Ovary (tissue), 10 donors: ENCODE measurements around the gene FUBP3. TPM values are rescaled to one million over a fixed set of nuclear protein-coding genes. Genes with fewer than 3 reads are reported as not detected.

Experiments
- DNase-seq, 5 donors: peaks; one replicate each; pipeline ENCODE4 v3.0.0-alpha.2; 2019 to 2020
- H3K27ac ChIP-seq, 2 donors: fragments of 200-600 bp; one replicate each; pipeline versions ENCODE4 v1.5.1 to v1.8.0; 2019 to 2022
- H3K27me3 ChIP-seq: fragments of 200-600 bp; one replicate; pipeline ENCODE4 v1.8.0; 2022
- H3K36me3 ChIP-seq: fragments of 200-600 bp; sonication (generic); one replicate; pipeline ENCODE4 v1.5.1; 2019
- H3K4me1 ChIP-seq: one replicate; pipeline ENCODE4 v1.8.1; 2013; ENCODE audit warnings: mild to moderate bottlenecking, moderate library complexity; ENCODE audit not compliant: insufficient read depth
- H3K4me3 ChIP-seq: fragments of 200-600 bp; sonication (generic); one replicate; pipeline ENCODE4 v1.5.1; 2017
- H3K9me3 ChIP-seq, 2 donors: fragments of 200-600 bp in 1 of 2; sonication (generic) in 1 of 2; one replicate each; pipeline versions ENCODE4 v1.5.1 to v1.8.1; 2013 to 2019; ENCODE audit warnings: mild to moderate bottlenecking in 1 of 2, moderate library complexity in 1 of 2
- EP300 ChIP-seq: sonication (generic); formaldehyde crosslinking; IDR thresholded peaks from one replicate; pipeline ENCODE4 v1.6.1; 2017; ENCODE audit warnings: antibody characterized with exemption
- POLR2A ChIP-seq: fragments of 450-650 bp; IDR thresholded peaks from one replicate; pipeline ENCODE4 v1.6.1; 2017; ENCODE audit warnings: antibody characterized with exemption, mild to moderate bottlenecking, moderate library complexity
- WGBS, 3 donors: extraction: QIAGEN DNeasy Blood & Tissue Kit in 1 of 3; methylation state at CpG; one replicate each; pipeline versions ENCODE4 v1.1.5 to v1.1.7; 2013 to 2017; 5-methylcytosine and 5-hydroxymethylcytosine counted together
- intact Hi-C, 4 donors: fragments of 100-400 bp; cut with DNase I; formaldehyde crosslinking; loops; one replicate each; pipeline versions ENCODE4 v1.11.0 to v1.15.1; 2022 to 2023
- long read RNA-seq, 3 donors: library from polyadenylated mRNA in 2 of 3; unstranded in 2 of 3; transcript quantifications; one replicate each; pipeline ENCODE4 v2.0.0 and lab custom pipeline, GENCODE V29; 2021 to 2026
- polyA plus RNA-seq, 2 donors: library from polyadenylated mRNA; stranded (reverse); fragments of 200-250 nt in 1 of 2; fragments of 350-450 nt in 1 of 2; fragmentation: Illumina TruSeq in 1 of 2; extraction: RNeasy Lipid Tissue Mini Kit (QIAGEN cat#74804) in 1 of 2; gene quantifications; one replicate each; pipeline ENCODE4 v1.2.3, GENCODE V29; 2013 to 2014
- total RNA-seq, 7 donors: library from RNA; depleted of rRNA in 2 of 7; stranded (reverse); fragments of >200 nt in 2 of 7; fragmentation: NEBNext Ultra II Directional in 3 of 7; extraction: Animal tissue kit (Norgen Biotek cat#: 25700) in 3 of 7; gene quantifications; one replicate each; pipeline versions ENCODE4 v1.1.0 to v1.2.4, GENCODE V29; 2016 to 2023
- TF ChIP-seq, protein P1 (sequence below), 3 donors: fragments of 450-650 bp in 2 of 3; fragments of 200-600 bp in 1 of 3; IDR thresholded peaks; one replicate each; pipeline versions ENCODE4 v1.5.1 to v1.8.0; 2016 to 2022; ENCODE audit warnings: antibody characterized with exemption in 3 of 3, mild to moderate bottlenecking in 1 of 3
- donor health status: DM: no; HTN: no; CAD: no; lungs with moderate emphysema.
- donor health status: DM: no; HTN: no; CAD: no.
- donor health status: Bipolar disorder and iron deficiency.
- donor health status: DM: yes; HTN: yes; CAD: no.
- donor health status: DM: no; HTN: no; CAD: no.
- donor health status: DM: yes; HTN: yes; CAD: no.

Gene FUBP3
- 10 to 100 TPM; 15.5 to 54.3 (median 48.2) TPM for total RNA-seq
- 10 to 100 TPM; 37.0 to 39.0 TPM for polyA plus RNA-seq
- long read RNA-seq, donor 1, partial matches to known transcripts: 6 of 20 reads
- long read RNA-seq, donor 1, other reads (novel, unspliced or antisense): 7 of 20 reads
- long read RNA-seq, donor 2, transcript FUBP3-203 (2 exons, 2,228 nt): major isoform, 10 of 12 reads
- long read RNA-seq, donor 2, partial matches to known transcripts: 0 of 12 reads
- long read RNA-seq, donor 2, other reads (novel, unspliced or antisense): 0 of 12 reads
- long read RNA-seq, donor 3, transcript FUBP3-201 (19 exons, 3,124 nt): major isoform, 60 of 134 reads
- long read RNA-seq, donor 3, partial matches to known transcripts: 16 of 134 reads
- long read RNA-seq, donor 3, other reads (novel, unspliced or antisense): 57 of 134 reads

DNA sequence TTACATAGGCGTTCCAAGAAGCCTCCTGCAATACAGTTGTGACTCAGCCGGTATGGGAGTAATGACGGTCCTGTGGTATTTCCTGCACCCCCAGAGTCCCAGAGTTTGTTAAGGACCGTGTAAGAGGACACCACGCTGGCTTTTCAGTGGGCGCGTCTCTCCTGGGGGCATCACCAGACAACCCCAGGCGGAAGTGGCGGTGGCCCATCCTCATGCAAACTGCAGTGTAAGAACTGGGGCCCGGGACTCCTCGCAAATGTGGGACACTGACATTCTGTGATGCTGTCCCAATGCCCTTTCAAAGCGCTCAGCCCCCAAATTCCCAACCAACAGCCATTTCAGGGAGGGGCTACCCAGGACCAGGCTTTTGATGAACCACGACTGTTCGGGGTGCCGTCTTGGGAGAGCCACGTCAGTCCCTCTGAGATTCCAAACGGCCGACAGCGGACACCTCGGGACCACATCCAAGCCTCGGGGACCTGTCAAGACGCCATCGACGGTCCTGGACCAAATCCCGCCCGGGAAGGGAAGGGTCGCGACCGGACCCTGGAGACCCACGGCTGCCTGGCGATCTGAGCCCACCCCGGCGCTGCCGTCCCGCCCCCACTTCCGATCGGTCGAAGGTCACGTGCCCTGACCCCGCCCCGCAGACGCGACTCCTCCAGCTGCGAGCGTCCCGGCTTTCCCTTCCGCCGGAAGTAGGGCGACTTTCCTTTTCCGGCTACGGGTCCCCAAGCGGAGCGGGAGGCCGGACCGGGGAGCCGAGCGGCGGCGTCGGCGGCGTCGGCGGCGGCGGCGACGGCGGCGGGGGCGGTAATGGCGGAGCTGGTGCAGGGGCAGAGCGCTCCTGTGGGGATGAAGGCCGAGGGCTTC, at the start of gene FUBP3:
Gene FUBP3, plus strand, starts transcription at position 713 of the 873 bp plus-strand sequence. Its CDS starts 104 bp downstream, at position 817.
- no peaks in the 10 kb centered on the region for H3K36me3 ChIP-seq
- peak within 1 kb of the TSS; percentile 78 for H3K4me3 ChIP-seq
- H3K9me3 ChIP-seq: no peaks in the 10 kb centered on the region
- DNase-seq: peak; percentile 90 to 93 (median 92)
- WGBS, 3 donors: 0% methylated on average over 46 to 74 of the region's 74 CpGs
- peaks cover 12% of the 10 kb centered on the region for H3K4me1 ChIP-seq
- H3K27ac ChIP-seq: peak within 1 kb of the TSS; percentile 30 to 84
- TF ChIP-seq EP300 (no peak), POLR2A (peak; percentile 83)
- TF ChIP-seq, protein P1, sequence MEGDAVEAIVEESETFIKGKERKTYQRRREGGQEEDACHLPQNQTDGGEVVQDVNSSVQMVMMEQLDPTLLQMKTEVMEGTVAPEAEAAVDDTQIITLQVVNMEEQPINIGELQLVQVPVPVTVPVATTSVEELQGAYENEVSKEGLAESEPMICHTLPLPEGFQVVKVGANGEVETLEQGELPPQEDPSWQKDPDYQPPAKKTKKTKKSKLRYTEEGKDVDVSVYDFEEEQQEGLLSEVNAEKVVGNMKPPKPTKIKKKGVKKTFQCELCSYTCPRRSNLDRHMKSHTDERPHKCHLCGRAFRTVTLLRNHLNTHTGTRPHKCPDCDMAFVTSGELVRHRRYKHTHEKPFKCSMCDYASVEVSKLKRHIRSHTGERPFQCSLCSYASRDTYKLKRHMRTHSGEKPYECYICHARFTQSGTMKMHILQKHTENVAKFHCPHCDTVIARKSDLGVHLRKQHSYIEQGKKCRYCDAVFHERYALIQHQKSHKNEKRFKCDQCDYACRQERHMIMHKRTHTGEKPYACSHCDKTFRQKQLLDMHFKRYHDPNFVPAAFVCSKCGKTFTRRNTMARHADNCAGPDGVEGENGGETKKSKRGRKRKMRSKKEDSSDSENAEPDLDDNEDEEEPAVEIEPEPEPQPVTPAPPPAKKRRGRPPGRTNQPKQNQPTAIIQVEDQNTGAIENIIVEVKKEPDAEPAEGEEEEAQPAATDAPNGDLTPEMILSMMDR (IDR thresholded peaks at IDR 0.05): no peak
- intact Hi-C loops: no loop called here
- no peaks in the 10 kb centered on the region for H3K27me3 ChIP-seq

GRCh38 chr9:130530938-130531337, 48.4 kb upstream of the FUBP3 start:
- WGBS, 3 donors: 59 to 74% (median 70%) methylated on average over 9 of the region's 9 CpGs
- Histone ChIP-seq H3K27me3 (no peaks in the 10 kb centered on the region), H3K4me1 (no peaks in the 10 kb centered on the region), H3K4me3 (no peak overlapping the region), H3K36me3 (no peaks in the 10 kb centered on the region), H3K27ac (no peak overlapping the region), H3K9me3 (no peaks in the 10 kb centered on the region)
- TF ChIP-seq EP300: no peak
- TF ChIP-seq, protein P1 (IDR thresholded peaks at IDR 0.05): no peak
- no peak for TF ChIP-seq POLR2A
- no peak for DNase-seq
- intact Hi-C loops: no loop called here

DNA sequence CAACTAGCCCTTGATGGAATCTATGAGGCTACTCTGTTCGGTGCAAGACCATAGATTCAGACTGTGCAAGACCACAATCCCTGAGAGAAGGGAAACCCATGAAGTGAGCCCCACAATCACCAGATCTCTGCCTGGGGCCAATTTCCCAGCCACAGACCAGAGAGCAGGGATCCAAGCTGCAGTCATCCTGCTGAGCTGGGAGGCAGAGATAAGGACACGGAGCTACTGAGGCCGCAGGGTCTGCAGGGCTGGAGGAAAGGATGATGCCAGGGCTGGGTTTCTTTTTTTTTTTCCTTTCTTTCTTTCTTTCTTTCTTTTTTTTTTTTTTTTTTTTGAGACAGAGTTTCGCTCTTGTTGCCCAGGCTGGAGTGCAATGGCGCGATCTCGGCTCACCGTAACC, 47.7 kb upstream of the FUBP3 start:
- intact Hi-C loops: no loop called here
- no peak overlapping the region for H3K4me3 ChIP-seq
- 89 to 96% (median 95%) methylated on average over 8 of the region's 8 CpGs for WGBS, 3 donors
- H3K9me3 ChIP-seq: no peaks in the 10 kb centered on the region
- TF ChIP-seq, protein P1 (IDR thresholded peaks at IDR 0.05): no peak
- TF ChIP-seq EP300 (no peak), POLR2A (no peak)
- no peak for DNase-seq
- H3K27me3 ChIP-seq: no peaks in the 10 kb centered on the region
- no peaks in the 10 kb centered on the region for H3K36me3 ChIP-seq
- no peak overlapping the region for H3K27ac ChIP-seq
- no peaks in the 10 kb centered on the region for H3K4me1 ChIP-seq

GRCh38 chr9:130532426-130533080, 46.8 kb upstream of the FUBP3 start:
- intact Hi-C loops: no loop called here
- no peak for TF ChIP-seq POLR2A
- TF ChIP-seq, protein P1 (IDR thresholded peaks at IDR 0.05): no peak
- TF ChIP-seq EP300: no peak
- Histone ChIP-seq H3K27ac (no peak overlapping the region), H3K9me3 (no peaks in the 10 kb centered on the region), H3K4me1 (no peaks in the 10 kb centered on the region), H3K36me3 (no peaks in the 10 kb centered on the region), H3K4me3 (no peak overlapping the region), H3K27me3 (no peaks in the 10 kb centered on the region)
- no peak for DNase-seq
- 89 to 92% (median 90%) methylated on average over 10 of the region's 10 CpGs for WGBS, 3 donors
